SKM-1 (cell line): Measurements from ENCODE around the gene KRT27.
"Not testable (repeated sequence)": the region's sequence is repeated elsewhere in the genome, so short reads cannot be mapped to it uniquely, and the experiment has no call there.

ENCODE experiments used
- DNase-seq: peaks from one replicate; lab custom pipeline; 2025; ENCODE audit not compliant: unreplicated experiment; lab: John Stamatoyannopoulos, UW

Gene KRT27

DNA sequence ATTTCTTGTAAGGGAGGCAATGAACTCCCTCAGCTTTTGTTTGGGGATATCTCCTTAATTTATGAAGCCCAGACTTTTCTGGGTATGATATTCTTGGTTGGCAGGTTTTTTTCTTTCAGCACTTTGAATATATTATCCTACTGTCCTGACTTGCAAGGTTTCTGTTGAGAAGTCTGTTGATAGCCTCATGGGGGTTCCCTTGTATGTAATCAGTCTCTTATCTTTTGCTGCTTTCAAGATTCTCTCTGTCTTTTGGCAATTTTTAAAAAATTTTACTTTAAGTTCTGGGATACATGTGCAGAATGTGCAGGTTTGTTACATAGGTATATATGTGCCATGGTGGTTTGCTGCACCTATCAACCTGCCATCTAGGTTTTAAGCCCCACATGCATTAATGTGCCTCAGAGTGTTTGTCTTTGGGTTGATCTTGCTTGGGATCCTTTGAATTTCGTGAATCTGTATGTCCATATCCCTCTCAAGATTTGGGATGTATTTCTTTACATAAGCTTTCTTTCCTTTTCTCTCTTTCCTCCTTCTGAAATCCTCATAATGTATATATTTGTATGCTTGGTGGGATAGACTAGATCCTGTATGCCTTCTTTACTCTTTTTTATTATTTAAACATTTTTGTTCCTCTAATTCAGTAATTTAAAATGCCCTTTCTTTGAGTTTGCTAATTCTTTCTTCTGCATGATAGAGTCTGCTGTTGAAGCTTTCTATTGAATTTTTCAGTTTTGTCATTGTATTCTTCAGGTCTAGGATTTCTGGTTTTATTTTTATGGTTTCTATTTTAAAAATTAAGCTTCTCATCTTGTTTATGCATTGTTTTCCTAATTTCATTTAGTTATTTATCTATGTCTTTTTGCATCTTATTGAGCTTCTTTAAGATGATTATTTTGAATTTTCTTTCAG is 22.0 kb downstream of the KRT27 start:
- no peak for DNase-seq

DNA sequence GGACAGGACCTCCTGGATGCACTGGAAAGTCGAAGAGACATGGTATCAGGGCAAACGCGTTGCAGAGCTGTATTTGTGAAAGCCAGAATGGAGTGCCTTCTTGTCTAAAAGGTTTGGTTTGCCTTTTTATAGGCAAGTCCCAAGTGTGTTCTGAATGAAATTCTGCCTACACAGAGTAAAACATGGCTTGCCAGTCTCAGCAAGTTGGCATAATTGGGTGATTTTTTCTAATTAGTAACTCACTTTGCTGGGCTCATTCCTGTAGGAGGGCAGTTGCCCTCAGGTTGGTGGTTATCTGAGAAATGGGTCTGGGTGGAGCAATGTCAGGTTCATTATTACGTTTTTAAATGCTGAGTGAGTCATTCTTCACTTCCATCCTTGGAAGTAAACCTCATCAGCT is 27.1 kb downstream of the KRT27 start, which contains the start of gene KRT25:
Gene KRT25 (minus strand): TSS at position 101 of the 400 bp plus-strand sequence. CDS start 60 bp downstream, at position 41.
- DNase-seq = no peak

DNA sequence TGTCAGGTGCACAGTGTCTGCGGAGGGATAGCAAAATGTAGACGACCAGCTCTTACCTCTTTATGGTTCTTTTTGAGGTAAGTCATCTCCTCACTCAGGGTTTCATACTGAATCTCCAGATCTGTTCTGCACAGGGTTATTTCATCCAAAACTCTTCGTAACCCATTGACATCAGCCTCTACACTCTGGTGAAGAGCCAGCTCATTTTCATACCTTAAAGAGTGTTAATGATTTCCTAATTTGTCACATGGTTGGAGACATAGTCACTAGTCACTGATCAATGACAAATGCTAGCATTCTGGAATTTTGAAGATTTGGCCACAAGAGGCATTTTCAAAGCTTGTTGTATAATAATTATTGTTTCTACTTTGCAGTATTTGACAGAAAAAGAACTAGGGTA is 28.5 kb downstream of the KRT27 start:
- no peak for DNase-seq

DNA sequence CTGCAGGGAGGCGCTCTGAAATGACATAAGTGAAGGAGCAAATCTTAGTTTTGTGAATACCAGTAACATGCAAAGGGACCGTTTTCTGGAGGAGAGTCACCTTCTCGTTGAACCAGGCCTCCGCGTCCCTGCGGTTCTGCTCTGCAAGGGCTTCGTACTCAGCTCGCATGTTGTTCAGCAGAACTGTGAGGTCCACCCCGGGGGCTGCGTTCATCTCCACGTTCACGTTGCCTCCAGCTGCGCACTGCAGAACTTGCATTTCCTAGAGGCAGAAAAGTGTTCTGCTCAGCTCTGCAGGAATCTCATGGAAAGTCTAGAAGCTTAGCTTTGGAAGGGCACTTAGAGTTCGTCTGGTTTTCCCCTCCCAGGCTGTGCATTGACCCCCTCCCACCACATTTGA is 31.3 kb downstream of the KRT27 start:
- DNase-seq = no peak

DNA sequence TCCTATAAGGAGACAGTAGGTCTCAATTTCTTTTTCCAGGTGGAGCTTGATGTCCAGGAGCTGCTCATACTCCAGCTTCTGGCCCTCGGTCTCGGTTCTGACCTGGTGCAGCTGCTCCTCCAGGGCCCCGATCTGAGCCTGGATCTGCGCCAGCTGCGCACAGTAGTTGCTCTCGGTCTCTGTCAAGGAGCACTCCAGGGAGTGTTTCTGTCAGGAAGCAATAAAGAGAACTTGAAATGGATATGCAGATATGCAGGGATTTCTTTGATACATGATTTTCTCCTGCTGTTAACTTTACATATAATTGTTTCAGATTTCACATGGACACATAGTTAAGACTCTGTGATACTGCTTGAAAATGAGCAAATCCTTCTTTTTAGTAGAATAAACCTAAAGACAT is 32.0 kb downstream of the KRT27 start:
- DNase-seq = no peak

DNA sequence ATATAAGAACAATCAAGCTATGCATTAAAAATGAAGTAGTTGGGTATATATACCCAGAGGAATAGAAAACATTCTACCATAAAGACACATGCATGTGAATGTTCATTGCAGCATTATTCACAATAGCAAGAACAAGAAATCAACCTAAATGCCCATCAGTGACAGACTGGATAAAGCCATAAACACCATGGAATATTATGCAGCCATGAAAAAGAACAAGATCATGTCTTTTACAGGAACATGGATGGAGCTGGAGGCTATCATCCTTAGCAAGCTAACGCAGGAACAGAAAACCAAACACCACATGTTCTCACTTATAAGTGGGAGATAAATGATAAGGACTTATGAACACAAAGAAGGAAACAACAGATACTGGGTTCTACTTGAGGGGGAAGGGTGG is 33.7 kb downstream of the KRT27 start:
- not testable (repeated sequence) for DNase-seq

DNA sequence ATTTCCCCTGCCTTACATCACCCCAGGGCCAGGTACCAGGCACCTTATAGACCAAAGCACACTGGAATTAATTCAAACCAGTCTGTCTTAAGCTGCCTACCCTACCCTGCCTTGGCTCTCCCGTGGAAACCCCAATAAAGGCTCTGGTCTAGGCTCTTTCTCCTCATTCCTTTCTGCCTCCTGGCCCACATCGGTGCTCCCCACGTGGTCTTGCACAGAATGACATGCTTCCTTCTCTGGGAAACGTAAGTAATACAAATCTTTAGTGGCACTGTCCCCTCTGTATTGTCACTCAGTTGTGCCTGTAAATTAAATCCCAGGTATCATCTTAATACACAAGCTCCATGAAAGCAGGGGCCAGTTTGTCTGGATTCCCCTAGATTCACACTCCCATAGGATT is 43.8 kb downstream of the KRT27 start:
- no peak for DNase-seq

DNA sequence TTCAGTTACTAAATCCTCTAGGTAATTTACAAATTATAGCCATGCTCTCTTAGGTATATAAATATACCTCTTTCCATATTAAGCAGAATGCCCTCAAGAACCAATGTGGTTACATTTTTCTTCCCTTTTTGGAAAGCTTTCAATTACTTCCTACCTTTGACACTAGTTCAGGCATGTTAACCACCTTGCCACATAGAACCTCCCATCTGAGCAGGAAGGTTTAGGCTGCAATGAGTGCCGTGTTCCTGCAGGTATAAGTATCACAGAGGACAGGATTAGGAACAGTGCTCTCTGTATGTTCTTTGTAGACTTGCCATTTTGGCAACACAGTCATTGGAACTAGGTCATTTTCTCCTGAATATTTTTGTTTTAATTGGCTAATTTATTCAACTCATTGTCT is 47.3 kb downstream of the KRT27 start:
- no peak for DNase-seq

DNA sequence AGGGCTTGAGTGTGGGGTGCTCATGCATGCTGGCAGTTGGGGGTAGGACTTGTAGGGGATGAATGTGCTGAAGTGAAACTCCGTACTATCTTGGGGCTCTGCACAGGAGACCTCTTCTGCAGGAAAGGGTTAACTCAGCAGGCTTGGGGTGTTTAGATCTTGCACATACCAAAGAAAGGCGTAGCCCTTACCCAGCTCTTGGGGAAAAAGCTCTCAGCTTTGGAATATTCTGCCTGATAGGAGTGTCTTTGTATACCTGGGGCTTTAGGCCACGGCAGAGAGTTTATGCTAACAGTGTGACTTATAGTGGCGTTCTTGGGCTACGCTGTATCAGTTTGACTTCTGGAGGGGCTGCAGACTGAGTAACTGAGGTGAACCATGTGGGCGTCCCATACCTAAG is 48.3 kb downstream of the KRT27 start:
- DNase-seq = no peak

DNA sequence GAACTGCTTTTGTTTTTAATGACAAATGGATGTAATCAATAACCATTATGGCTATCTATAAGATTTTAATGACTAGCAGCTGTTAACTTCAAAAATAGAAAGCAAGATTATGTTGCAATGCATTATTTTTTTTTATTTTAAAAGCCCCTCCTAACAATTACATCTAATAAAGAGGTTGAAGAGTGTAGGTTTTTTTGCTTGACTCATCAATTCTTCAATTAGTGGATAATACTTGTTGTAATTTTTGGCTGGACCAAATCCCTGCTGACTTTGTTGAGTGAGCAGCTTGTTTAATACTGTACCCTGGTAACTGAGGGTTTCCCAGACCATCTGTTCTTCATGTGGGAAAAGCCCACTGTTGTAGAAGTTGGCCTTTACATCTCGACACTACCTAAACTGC is 51.4 kb downstream of the KRT27 start:
- DNase-seq = no peak

DNA sequence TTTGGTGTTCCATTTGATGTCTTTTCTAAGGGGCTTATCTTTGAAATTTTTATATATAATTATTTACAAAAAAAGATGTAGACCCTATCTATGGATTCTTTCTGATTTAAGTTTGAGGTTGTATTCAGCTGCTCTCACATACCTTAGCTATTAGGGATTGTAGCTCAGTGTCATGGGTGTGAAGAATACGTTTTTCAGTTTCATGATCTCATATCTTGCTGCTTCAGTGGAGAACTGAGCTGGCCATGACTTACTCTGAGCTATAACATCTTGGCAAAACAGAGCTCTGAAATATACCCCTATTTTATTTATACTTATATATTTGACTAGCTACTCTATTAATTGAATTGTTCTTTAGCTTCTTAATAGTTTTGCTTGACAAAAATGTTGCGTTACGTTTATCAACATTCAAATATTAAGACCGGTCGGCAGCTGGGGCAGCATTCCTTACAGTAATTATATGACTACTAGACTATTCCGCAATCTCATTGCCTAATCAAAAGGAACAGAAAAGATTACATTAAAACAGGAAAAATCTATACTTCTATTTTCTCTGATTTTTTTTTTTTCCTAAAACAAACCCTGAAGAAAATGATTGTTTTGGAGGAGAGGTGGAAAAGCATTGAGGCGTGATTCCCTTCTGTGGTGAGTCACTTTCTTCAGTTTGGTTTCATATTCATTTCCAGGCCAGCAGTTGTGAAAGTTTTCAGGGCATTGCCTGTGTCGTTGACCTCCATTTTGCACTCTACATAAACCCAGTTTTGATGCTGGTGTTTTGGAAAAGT is 54.7 kb downstream of the KRT27 start:
- no peak for DNase-seq

DNA sequence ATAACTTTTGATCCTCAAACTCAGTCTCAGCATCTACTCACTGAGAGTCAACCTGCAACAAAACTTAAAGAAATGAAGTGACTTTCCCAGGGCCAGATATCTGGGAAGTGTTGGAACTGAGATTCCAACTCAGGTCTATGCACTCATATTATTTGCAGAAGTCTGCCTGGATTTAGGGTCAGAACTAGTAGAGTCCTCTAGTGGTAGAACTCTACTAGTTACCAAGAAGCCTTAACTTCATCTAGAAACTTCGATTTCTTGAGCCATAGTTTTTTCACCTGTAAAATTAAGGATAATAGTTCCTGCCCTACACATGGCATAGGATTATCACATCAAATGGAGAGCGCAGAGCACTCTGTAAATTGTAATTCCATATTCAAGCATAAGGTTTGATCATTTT is 55.4 kb downstream of the KRT27 start:
- DNase-seq = no peak
